Hematopoietic multipotent progenitor cell treated with erythropoietin and hydrocortisone succinate and interleukin-3 and kit ligand, for 6 days (in vitro differentiated cells): ENCODE data around the gene OR2T4.

Experiments used
- DNase-seq: peaks from one replicate; pipeline ENCODE4 v3.0.0-alpha.2; 2015

OR2T4 gene

GRCh38 chr1:248361121-248361715, at the start of gene OR2T4:
Gene OR2T4 (plus strand): TSS chr1:248361665. CDS start chr1:248361665, 0 bp downstream.
- no peak for DNase-seq

GRCh38 chr1:248316796-248317195, 44.7 kb upstream of the OR2T4 start:
- no peak for DNase-seq

- DNase-seq = no peak
Measured at GRCh38 chr1:248324468-248324867, 37.0 kb upstream of the OR2T4 start, which contains the start of gene OR2M7. Gene OR2M7 (minus strand): TSS chr1:248324568. CDS start chr1:248324568, 0 bp downstream.

GRCh38 chr1:248343451-248343850, 18.0 kb upstream of the OR2T4 start:
- no peak for DNase-seq

GRCh38 chr1:248348475-248348874, 13.0 kb upstream of the OR2T4 start, which contains the start of gene OR14C36:
Gene OR14C36 (plus strand): TSS chr1:248348775. CDS start chr1:248348775, 0 bp downstream.
- DNase-seq = no peak

GRCh38 chr1:248359415-248359814, 2.0 kb upstream of the OR2T4 start:
- DNase-seq = no peak

GRCh38 chr1:248366609-248367008, 5.1 kb downstream of the OR2T4 start:
- DNase-seq = no peak

- peak; percentile 9 for DNase-seq
Measured at GRCh38 chr1:248372394-248372793, 10.9 kb downstream of the OR2T4 start.

- no peak for DNase-seq
Measured at GRCh38 chr1:248373761-248374160, 12.3 kb downstream of the OR2T4 start.

- no peak for DNase-seq
Measured at GRCh38 chr1:248375446-248375845, 14.0 kb downstream of the OR2T4 start, which contains the start of gene OR2T6. Gene OR2T6 (plus strand): TSS chr1:248375746. CDS start chr1:248387609, 11,863 bp downstream.

- DNase-seq = peak; percentile 57
Measured at GRCh38 chr1:248376916-248377315, 15.5 kb downstream of the OR2T4 start.

GRCh38 chr1:248380854-248381253, 19.4 kb downstream of the OR2T4 start:
- no peak for DNase-seq

GRCh38 chr1:248388426-248388825, 27.0 kb downstream of the OR2T4 start:
- peak; percentile 39 for DNase-seq

- DNase-seq = no peak
Measured at GRCh38 chr1:248393050-248393449, 31.6 kb downstream of the OR2T4 start.

- DNase-seq = no peak
Measured at GRCh38 chr1:248402748-248403147, 41.3 kb downstream of the OR2T4 start, which contains the start of gene OR2T1. Gene OR2T1 (plus strand): TSS chr1:248403048. CDS start chr1:248406148, 3,100 bp downstream.

GRCh38 chr1:248404024-248404423, 42.6 kb downstream of the OR2T4 start:
- DNase-seq = peak; percentile 44

GRCh38 chr1:248406721-248407692, 45.5 kb downstream of the OR2T4 start:
- no peak for DNase-seq
